ENCODE measurements around the gene AK2.

DNA sequence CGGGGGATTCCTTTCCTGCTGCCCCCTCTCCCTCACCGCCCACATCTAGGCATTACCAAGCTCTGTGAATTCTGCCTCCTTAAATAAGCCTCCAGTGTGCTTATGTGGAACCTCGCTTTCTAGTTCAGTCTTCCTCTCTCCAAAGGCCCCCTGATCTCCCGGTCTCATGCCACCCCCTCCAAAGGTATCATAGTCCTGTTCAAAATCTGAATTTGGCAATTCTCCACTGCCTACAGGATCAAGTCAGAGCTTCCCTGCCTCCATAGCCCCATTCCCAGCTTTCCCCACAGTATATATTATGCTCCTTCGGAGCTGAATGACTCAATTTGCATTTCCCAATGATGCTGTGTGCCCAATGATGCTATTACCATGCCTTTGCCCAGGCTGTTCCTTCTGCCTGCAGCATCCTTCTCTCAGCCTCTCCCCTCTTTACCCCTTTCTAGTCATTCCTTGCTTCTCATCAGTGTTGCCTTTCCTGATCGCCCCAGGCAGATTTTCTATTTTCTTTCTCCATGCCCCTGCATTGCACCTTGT is 46.0 kb upstream of the AK2 start:
- no peak for TF ChIP-seq CTCF (IDR thresholded peaks at IDR 0.05)
- TF ChIP-seq POLR2A (IDR thresholded peaks at IDR 0.05): no peak
